ENCODE measurements around the gene RPLP2. TPM values are rescaled to one million over a fixed set of nuclear protein-coding genes. Genes with fewer than 3 reads are reported as not detected.

RPLP2 gene
- total and polyA plus RNA-seq, 2 donors (not counting 1 experiment from before 2014, with no cell fraction given) = 525 to 3,947 TPM

GRCh38 chr11:786235-787083, 23.3 kb upstream of the RPLP2 start:
- Histone ChIP-seq H3K27me3 (replicated peaks in 1 of 4; ENCODE audit: control extremely low read depth in 1 of 4, control insufficient read depth in 3 of 4, insufficient read depth in 4 of 4, low read length in 3 of 4) (peaks cover 0 to 24% (median 5%) of the 10 kb centered on the region in 4 experiments), H3K79me2 (ENCODE audit: control insufficient read depth, insufficient read depth, low read length) (peaks cover 2% of the 10 kb centered on the region), H3K36me3 (replicated peaks in 1 of 2; ENCODE audit: control extremely low read depth in 1 of 2, control insufficient read depth in 1 of 2, extremely low read depth in 1 of 2, insufficient read depth in 2 of 2, low read length in 1 of 2) (peaks cover 0 to under 1% of the 10 kb centered on the region in 2 experiments), H3K4me2 (replicated peaks; ENCODE audit: low read depth, low read length, poor library complexity, severe bottlenecking) (no peak overlapping the region), H2AFZ (ENCODE audit: insufficient read depth, low read depth, low read length, poor library complexity, severe bottlenecking) (no peak overlapping the region), H4K20me1 (ENCODE audit: control insufficient read depth, insufficient read depth, low read length, poor library complexity, severe bottlenecking) (peaks cover 16% of the 10 kb centered on the region), H3K27ac (ENCODE audit: low read length in 2 of 2) (no peak overlapping the region), H3K4me1 (ENCODE audit: control insufficient read depth in 2 of 2, insufficient read depth in 2 of 2, low read length in 2 of 2) (peaks cover 10 to 20% of the 10 kb centered on the region in 2 donors), H3K9ac (ENCODE audit: low read length) (no peak overlapping the region), H3K9me3 (ENCODE audit: control extremely low read depth in 1 of 3, control insufficient read depth in 2 of 3, insufficient read depth in 1 of 3, low read length in 2 of 3) (peaks cover 0 to 3% (median 0%) of the 10 kb centered on the region in 3 donors), H3K4me3 (ENCODE audit: control extremely low read depth in 1 of 5, extremely low read depth in 1 of 5, insufficient read depth in 1 of 5, low read depth in 2 of 5, low read length in 4 of 5) (no peak overlapping the region)
- Mint-ChIP-seq H3K27me3 (no peaks in the 10 kb centered on the region), H3K4me3 (no peak overlapping the region), H3K9me3 (ENCODE audit: insufficient read depth) (no peaks in the 10 kb centered on the region), H3K4me1 (peaks cover 4% of the 10 kb centered on the region), H3K27ac (no peak overlapping the region)
- no peak for TF ChIP-seq EZH2 (IDR thresholded peaks at IDR 0.05; ENCODE audit: borderline replicate concordance, insufficient read depth, low read depth, low read length, poor library complexity, severe bottlenecking)
- TF ChIP-seq CTCF (IDR thresholded peaks at IDR 0.05) = no peak
- intact Hi-C loops (cut with micrococcal nuclease) = no loop called here
- WGBS (ENCODE audit: insufficient coverage) = 89% methylated on average over 24 of the region's 24 CpGs
- ATAC-seq (ENCODE audit: low read depth) (no peak), DNase-seq (no peak)
- ChIA-PET POLR2A (no interaction called here), CTCF (no interaction called here)

GRCh38 chr11:787084-787675, 22.6 kb upstream of the RPLP2 start:
- intact Hi-C loops (cut with micrococcal nuclease) = no loop called here
- peaks cover 23% of the 10 kb centered on the region for H4K20me1 ChIP-seq (ENCODE audit: control insufficient read depth, insufficient read depth, low read length, poor library complexity, severe bottlenecking)
- POLR2A ChIA-PET = no interaction called here
- peaks cover 0 to 24% (median 5%) of the 10 kb centered on the region in 4 experiments for H3K27me3 ChIP-seq (replicated peaks in 1 of 4; ENCODE audit: control extremely low read depth in 1 of 4, control insufficient read depth in 3 of 4, insufficient read depth in 4 of 4, low read length in 3 of 4)
- ATAC-seq (ENCODE audit: low read depth) = no peak
- no peak for DNase-seq
- CTCF ChIA-PET = no interaction called here
- Mint-ChIP-seq H3K4me1 (peaks cover 4% of the 10 kb centered on the region), H3K9me3 (ENCODE audit: insufficient read depth) (no peaks in the 10 kb centered on the region), H3K4me3 (no peak overlapping the region), H3K27me3 (no peaks in the 10 kb centered on the region), H3K27ac (no peak overlapping the region)
- no peak overlapping the region for H3K4me3 ChIP-seq (ENCODE audit: control extremely low read depth in 1 of 5, extremely low read depth in 1 of 5, insufficient read depth in 1 of 5, low read depth in 2 of 5, low read length in 4 of 5)
- H3K36me3 ChIP-seq (replicated peaks in 1 of 2; ENCODE audit: control extremely low read depth in 1 of 2, control insufficient read depth in 1 of 2, extremely low read depth in 1 of 2, insufficient read depth in 2 of 2, low read length in 1 of 2) = peaks cover 0 to 3% of the 10 kb centered on the region in 2 experiments
- H3K9me3 ChIP-seq (ENCODE audit: control extremely low read depth in 1 of 3, control insufficient read depth in 2 of 3, insufficient read depth in 1 of 3, low read length in 2 of 3) = peaks cover 0 to 3% (median 0%) of the 10 kb centered on the region in 3 donors
- H3K79me2 ChIP-seq (ENCODE audit: control insufficient read depth, insufficient read depth, low read length) = peaks cover 2% of the 10 kb centered on the region
- 90% methylated on average over 23 of the region's 24 CpGs for WGBS (ENCODE audit: insufficient coverage)
- H3K4me1 ChIP-seq (ENCODE audit: control insufficient read depth in 2 of 2, insufficient read depth in 2 of 2, low read length in 2 of 2) = peaks cover 10 to 20% of the 10 kb centered on the region in 2 donors
- no peak for TF ChIP-seq CTCF (IDR thresholded peaks at IDR 0.05)
- TF ChIP-seq EZH2 (IDR thresholded peaks at IDR 0.05; ENCODE audit: borderline replicate concordance, insufficient read depth, low read depth, low read length, poor library complexity, severe bottlenecking) = no peak
- H3K4me2 ChIP-seq (replicated peaks; ENCODE audit: low read depth, low read length, poor library complexity, severe bottlenecking) = no peak overlapping the region
- no peak overlapping the region for H3K27ac ChIP-seq (ENCODE audit: low read length in 2 of 2)
- no peak overlapping the region for H3K9ac ChIP-seq (ENCODE audit: low read length)
- no peak overlapping the region for H2AFZ ChIP-seq (ENCODE audit: insufficient read depth, low read depth, low read length, poor library complexity, severe bottlenecking)
